Neural cell (in vitro differentiated cells): Measurements from ENCODE around the gene LRRK1. TPM values are rescaled to one million over a fixed set of nuclear protein-coding genes. Genes with fewer than 3 reads are reported as not detected.

ENCODE experiments used
- H2AFZ ChIP-seq: fragments of 200-600, 300-800 bp; sonication (generic), shearing (Covaris generic); 2 replicates; pipeline ENCODE4 v1.6.0; 2014; ENCODE audit warnings: low read depth, mild to moderate bottlenecking, antibody characterized with exemption, low read length, moderate library complexity
- H3F3A ChIP-seq: fragments of 200-600 bp; shearing (Covaris generic); 2 replicates; pipeline ENCODE4 v1.6.1; 2016; ENCODE audit warnings: mild to moderate bottlenecking, moderate library complexity, mixed read lengths, antibody characterized with exemption, low read length; ENCODE audit not compliant: insufficient read depth, poor library complexity, severe bottlenecking
- H3K27ac ChIP-seq: fragments of 200-600, 300-800 bp; sonication (generic), shearing (Covaris generic); 2 replicates; pipeline ENCODE4 v1.5.1; 2014; ENCODE audit warnings: mild to moderate bottlenecking, low read length, moderate library complexity
- H3K27me3 ChIP-seq: fragments of 300-800, 200-600 bp; sonication (generic), shearing (Covaris generic); 2 replicates; pipeline ENCODE4 v1.6.0; 2014; ENCODE audit warnings: mild to moderate bottlenecking, low read depth, low read length, moderate library complexity; ENCODE audit not compliant: insufficient read depth
- H3K36me3 ChIP-seq: fragments of 300-800, 200-600 bp; sonication (generic), shearing (Covaris generic); 2 replicates; pipeline ENCODE4 v1.5.1; 2014; ENCODE audit warnings: mild to moderate bottlenecking, antibody characterized with exemption, low read length, moderate library complexity; ENCODE audit not compliant: insufficient read depth
- H3K4me2 ChIP-seq: fragments of 300-800, 200-600 bp; sonication (generic), shearing (Covaris generic); 2 replicates; pipeline ENCODE4 v1.6.0; 2014; ENCODE audit warnings: mild to moderate bottlenecking, low read length
- H3K4me3 ChIP-seq: fragments of 300-800, 200-600 bp; sonication (generic), shearing (Covaris generic); 2 replicates; pipeline ENCODE4 v1.5.1; 2014; ENCODE audit warnings: mild to moderate bottlenecking, low read length, moderate library complexity
- H3K79me2 ChIP-seq: fragments of 200-600 bp; shearing (Covaris generic); replicated peaks from 2 replicates; pipeline ENCODE4 v1.6.0; 2014; ENCODE audit warnings: mild to moderate bottlenecking, low read length, moderate library complexity; ENCODE audit not compliant: insufficient read depth
- H3K9ac ChIP-seq: fragments of 300-800, 200-600 bp; sonication (generic), shearing (Covaris generic); 2 replicates; pipeline ENCODE4 v1.6.1; 2016; ENCODE audit warnings: mild to moderate bottlenecking, low read length, mixed read lengths
- H3K9me2 ChIP-seq: fragments of 200-600 bp; shearing (Covaris generic); 2 replicates; pipeline ENCODE4 v1.6.1; 2016; ENCODE audit warnings: mild to moderate bottlenecking, low read length, mixed read lengths; ENCODE audit not compliant: insufficient read depth
- H3K9me3 ChIP-seq: fragments of 200-600, 300-800 bp; sonication (generic), shearing (Covaris generic); 2 replicates; pipeline ENCODE4 v1.6.1; 2016; ENCODE audit warnings: mild to moderate bottlenecking, mixed run types, low read length, moderate library complexity, mixed read lengths
- H4K20me1 ChIP-seq: fragments of 200-600 bp; shearing (Covaris generic); 2 replicates; pipeline ENCODE4 v1.6.1; 2016; ENCODE audit warnings: mild to moderate bottlenecking, mixed run types; ENCODE audit not compliant: insufficient read depth
- EP300 ChIP-seq: fragments of 450-650 bp; conservative IDR thresholded peaks from 2 replicates; pipeline ENCODE4 v1.6.1; 2014; ENCODE audit warnings: antibody characterized with exemption, mild to moderate bottlenecking, moderate library complexity; ENCODE audit not compliant: poor library complexity, severe bottlenecking
- EZH2 ChIP-seq: fragments of 200-600, 300-800 bp; shearing (Covaris generic), sonication (generic); IDR thresholded peaks from 2 replicates; pipeline ENCODE4 v1.6.1; 2014; ENCODE audit warnings: antibody characterized with exemption, low read length, borderline replicate concordance, mild to moderate bottlenecking; ENCODE audit not compliant: insufficient read depth, poor library complexity, severe bottlenecking
- MXI1 ChIP-seq: fragments of 450-650 bp; conservative IDR thresholded peaks from 2 replicates; pipeline ENCODE4 v1.6.1; 2014; ENCODE audit warnings: antibody characterized with exemption, mild to moderate bottlenecking; ENCODE audit not compliant: poor library complexity, severe bottlenecking
- POLR2AphosphoS5 ChIP-seq: IDR thresholded peaks from 2 replicates; pipeline ENCODE4 v1.6.1; 2012
- RAD21 ChIP-seq: fragments of 450-650 bp; conservative IDR thresholded peaks from 2 replicates; pipeline ENCODE4 v1.6.1; 2014; ENCODE audit warnings: antibody characterized with exemption, mild to moderate bottlenecking, moderate library complexity
- SMC3 ChIP-seq: fragments of 450-650 bp; conservative IDR thresholded peaks from 2 replicates; pipeline ENCODE4 v1.6.1; 2014; ENCODE audit warnings: antibody characterized with exemption, mild to moderate bottlenecking, moderate library complexity; ENCODE audit not compliant: poor library complexity
- TAF1 ChIP-seq: IDR thresholded peaks from 2 replicates; pipeline ENCODE4 v1.6.1; 2012; ENCODE audit warnings: low read depth
- polyA plus RNA-seq: library from polyadenylated mRNA; depleted of rRNA; stranded (reverse); fragments of >200 nt; gene quantifications from 2 replicates; pipeline ENCODE4 v1.2.3, GENCODE V29; 2014
- TF ChIP-seq, protein P1 (sequence below): fragments of 450-650 bp; IDR thresholded peaks from 2 replicates; pipeline ENCODE4 v1.5.1; 2014; ENCODE audit warnings: antibody characterized with exemption, mild to moderate bottlenecking, moderate library complexity; ENCODE audit not compliant: poor library complexity, severe bottlenecking
- TF ChIP-seq, protein P2 (sequence below): IDR thresholded peaks from 2 replicates; pipeline ENCODE4 v1.6.1; 2012; ENCODE audit warnings: borderline replicate concordance

Gene LRRK1
- polyA plus RNA-seq, 1 donor from 2014 or later, result 0.06 TPM

DNA sequence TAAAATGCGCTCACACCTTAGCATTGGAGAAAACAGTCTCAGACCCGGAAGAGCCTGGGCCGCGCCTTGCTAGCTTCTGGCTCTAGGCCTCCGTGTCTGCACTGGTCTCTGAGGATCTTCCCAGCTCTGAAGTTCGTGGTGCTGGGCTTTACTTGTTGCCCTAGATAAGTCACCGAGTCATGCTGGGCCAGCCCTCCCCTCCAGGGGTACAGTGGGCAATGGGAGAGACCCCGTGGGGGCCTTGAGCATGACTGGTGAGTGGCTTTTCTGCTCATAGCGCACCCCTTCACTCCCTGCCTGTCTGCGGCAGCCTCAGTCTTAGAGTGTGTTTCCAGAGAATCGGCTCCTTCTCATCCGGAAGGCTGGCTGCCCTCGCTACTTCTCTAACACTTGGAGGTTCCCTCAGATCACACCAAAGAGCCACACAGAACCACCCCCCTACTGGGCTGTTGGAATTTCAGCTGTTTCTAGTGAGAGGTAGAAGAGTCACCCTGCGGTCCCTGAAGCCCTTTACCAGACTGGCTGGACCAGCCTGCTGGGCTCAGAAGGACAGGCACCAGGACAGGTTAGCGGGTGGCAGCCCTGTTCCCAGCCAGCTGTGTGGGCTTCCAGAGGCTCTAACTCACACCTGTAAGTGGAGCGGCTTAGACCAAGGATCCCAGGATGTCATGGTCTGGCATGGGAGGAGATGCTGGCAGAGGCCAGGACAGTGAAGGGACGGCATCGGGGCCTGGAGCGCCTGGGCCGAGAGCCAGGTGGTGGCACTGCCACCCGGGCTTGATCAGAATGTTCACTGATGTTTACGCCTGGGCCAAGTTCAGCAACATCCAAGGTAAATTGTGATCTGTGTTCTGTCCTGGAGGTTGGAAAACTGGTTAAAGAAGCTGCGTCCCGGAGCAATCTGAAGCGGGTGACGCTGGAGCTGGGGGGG is 21.7 kb upstream of the LRRK1 start:
- Histone ChIP-seq H3F3A (no peaks in the 10 kb centered on the region), H3K27ac (no peak overlapping the region), H3K4me2 (no peak overlapping the region), H4K20me1 (no peaks in the 10 kb centered on the region), H3K9me3 (no peaks in the 10 kb centered on the region), H3K27me3 (no peaks in the 10 kb centered on the region), H3K36me3 (no peaks in the 10 kb centered on the region), H3K9me2 (no peaks in the 10 kb centered on the region), H2AFZ (no peak overlapping the region), H3K4me3 (no peak overlapping the region), H3K79me2 (no peaks in the 10 kb centered on the region), H3K9ac (no peak overlapping the region)
- TF ChIP-seq POLR2AphosphoS5, result no peak
- no peak for TF ChIP-seq TAF1
- TF ChIP-seq, protein P1, sequence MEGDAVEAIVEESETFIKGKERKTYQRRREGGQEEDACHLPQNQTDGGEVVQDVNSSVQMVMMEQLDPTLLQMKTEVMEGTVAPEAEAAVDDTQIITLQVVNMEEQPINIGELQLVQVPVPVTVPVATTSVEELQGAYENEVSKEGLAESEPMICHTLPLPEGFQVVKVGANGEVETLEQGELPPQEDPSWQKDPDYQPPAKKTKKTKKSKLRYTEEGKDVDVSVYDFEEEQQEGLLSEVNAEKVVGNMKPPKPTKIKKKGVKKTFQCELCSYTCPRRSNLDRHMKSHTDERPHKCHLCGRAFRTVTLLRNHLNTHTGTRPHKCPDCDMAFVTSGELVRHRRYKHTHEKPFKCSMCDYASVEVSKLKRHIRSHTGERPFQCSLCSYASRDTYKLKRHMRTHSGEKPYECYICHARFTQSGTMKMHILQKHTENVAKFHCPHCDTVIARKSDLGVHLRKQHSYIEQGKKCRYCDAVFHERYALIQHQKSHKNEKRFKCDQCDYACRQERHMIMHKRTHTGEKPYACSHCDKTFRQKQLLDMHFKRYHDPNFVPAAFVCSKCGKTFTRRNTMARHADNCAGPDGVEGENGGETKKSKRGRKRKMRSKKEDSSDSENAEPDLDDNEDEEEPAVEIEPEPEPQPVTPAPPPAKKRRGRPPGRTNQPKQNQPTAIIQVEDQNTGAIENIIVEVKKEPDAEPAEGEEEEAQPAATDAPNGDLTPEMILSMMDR, result no peak
- no peak for TF ChIP-seq MXI1
- no peak for TF ChIP-seq SMC3
- no peak for TF ChIP-seq RAD21
- TF ChIP-seq EZH2, result no peak
- TF ChIP-seq EP300, result no peak
- TF ChIP-seq, protein P2, sequence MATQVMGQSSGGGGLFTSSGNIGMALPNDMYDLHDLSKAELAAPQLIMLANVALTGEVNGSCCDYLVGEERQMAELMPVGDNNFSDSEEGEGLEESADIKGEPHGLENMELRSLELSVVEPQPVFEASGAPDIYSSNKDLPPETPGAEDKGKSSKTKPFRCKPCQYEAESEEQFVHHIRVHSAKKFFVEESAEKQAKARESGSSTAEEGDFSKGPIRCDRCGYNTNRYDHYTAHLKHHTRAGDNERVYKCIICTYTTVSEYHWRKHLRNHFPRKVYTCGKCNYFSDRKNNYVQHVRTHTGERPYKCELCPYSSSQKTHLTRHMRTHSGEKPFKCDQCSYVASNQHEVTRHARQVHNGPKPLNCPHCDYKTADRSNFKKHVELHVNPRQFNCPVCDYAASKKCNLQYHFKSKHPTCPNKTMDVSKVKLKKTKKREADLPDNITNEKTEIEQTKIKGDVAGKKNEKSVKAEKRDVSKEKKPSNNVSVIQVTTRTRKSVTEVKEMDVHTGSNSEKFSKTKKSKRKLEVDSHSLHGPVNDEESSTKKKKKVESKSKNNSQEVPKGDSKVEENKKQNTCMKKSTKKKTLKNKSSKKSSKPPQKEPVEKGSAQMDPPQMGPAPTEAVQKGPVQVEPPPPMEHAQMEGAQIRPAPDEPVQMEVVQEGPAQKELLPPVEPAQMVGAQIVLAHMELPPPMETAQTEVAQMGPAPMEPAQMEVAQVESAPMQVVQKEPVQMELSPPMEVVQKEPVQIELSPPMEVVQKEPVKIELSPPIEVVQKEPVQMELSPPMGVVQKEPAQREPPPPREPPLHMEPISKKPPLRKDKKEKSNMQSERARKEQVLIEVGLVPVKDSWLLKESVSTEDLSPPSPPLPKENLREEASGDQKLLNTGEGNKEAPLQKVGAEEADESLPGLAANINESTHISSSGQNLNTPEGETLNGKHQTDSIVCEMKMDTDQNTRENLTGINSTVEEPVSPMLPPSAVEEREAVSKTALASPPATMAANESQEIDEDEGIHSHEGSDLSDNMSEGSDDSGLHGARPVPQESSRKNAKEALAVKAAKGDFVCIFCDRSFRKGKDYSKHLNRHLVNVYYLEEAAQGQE, result no peak

DNA sequence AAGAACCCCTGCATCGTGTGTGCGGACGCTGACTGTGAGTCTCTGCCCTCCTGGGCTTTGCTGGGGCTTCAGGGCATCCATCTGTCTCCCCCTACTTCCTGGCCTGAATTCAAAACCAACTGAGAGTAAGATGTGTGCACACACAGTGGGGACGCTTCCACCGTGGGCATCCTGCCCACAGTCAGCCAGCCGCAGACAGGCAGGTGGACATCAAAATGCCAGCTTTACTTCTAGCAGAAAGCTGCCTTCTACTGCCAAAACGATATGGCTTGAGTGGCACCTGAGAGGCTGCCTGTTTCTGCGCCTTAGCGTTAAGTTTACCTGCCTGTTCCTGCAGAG is 21.0 kb upstream of the LRRK1 start:
- Histone ChIP-seq H3F3A (no peaks in the 10 kb centered on the region), H3K9ac (no peak overlapping the region), H3K27me3 (no peaks in the 10 kb centered on the region), H3K79me2 (no peaks in the 10 kb centered on the region), H3K4me3 (no peak overlapping the region), H2AFZ (no peak overlapping the region), H3K9me3 (no peaks in the 10 kb centered on the region), H4K20me1 (no peaks in the 10 kb centered on the region), H3K9me2 (no peaks in the 10 kb centered on the region), H3K27ac (no peak overlapping the region), H3K4me2 (no peak overlapping the region), H3K36me3 (no peaks in the 10 kb centered on the region)
- no peak for TF ChIP-seq POLR2AphosphoS5
- no peak for TF ChIP-seq TAF1
- TF ChIP-seq, protein P1, result no peak
- TF ChIP-seq MXI1, result no peak
- TF ChIP-seq RAD21, result no peak
- no peak for TF ChIP-seq SMC3
- no peak for TF ChIP-seq EP300
- TF ChIP-seq EZH2, result no peak
